SK-N-SH (cell line): ENCODE measurements around the gene GAL3ST3. TPM values are rescaled to one million over a fixed set of nuclear protein-coding genes. Genes with fewer than 3 reads are reported as not detected.

ENCODE experiments used
- CTCF ChIA-PET: fragments of 300-600, 350-600 bp; formaldehyde crosslinking; extraction: SDS; loops from one replicate; lab custom pipeline; 2021; lab: Yijun Ruan, JAX
- POLR2A ChIA-PET: fragments of 350-600 bp; sonication (Branson Sonifier 250); formaldehyde crosslinking; extraction: SDS; loops from one replicate; lab custom pipeline; 2020; ENCODE audit warnings: antibody characterized with exemption, inconsistent platforms; lab: Yijun Ruan, JAX
- DNase-seq: peaks from one replicate; pipeline ENCODE4 v3.0.0; 2012
- H2AFZ ChIP-seq: fragments of 200-600 bp; sonication (generic); 2 replicates; pipeline ENCODE4 v1.8.1; 2016; ENCODE audit warnings: antibody characterized with exemption, mild to moderate bottlenecking, low read depth
- H3F3A ChIP-seq: fragments of 200-600 bp; sonication (generic); replicated peaks from 2 replicates; pipeline ENCODE3; 2016; ENCODE audit warnings: antibody characterized with exemption, mild to moderate bottlenecking; ENCODE audit not compliant: insufficient read depth
- H3K27ac ChIP-seq, 2 experiments: fragments of 200-500 bp in 1 of 2; fragments of 200-600 bp in 1 of 2; sonication (Bioruptor generic) in 1 of 2; sonication (generic), shearing (Covaris generic) in 1 of 2; 2 replicates each; pipeline versions ENCODE4 v1.5.1 to v1.6.1; 2014 to 2016; ENCODE audit warnings: low read depth in 2 of 2, inconsistent platforms in 1 of 2, low read length in 1 of 2, mild to moderate bottlenecking in 1 of 2, mixed read lengths in 1 of 2
- H3K27me3 ChIP-seq: fragments of 200-600 bp; sonication (generic), shearing (Covaris generic); 2 replicates; pipeline ENCODE4 v1.6.1; 2016; ENCODE audit warnings: mixed run types; ENCODE audit not compliant: insufficient read depth
- H3K36me3 ChIP-seq, 2 experiments: fragments of 200-500 bp in 1 of 2; fragments of 200-600 bp in 1 of 2; sonication (Bioruptor generic) in 1 of 2; sonication (generic) in 1 of 2; replicated peaks in 1 of 2; 2 replicates each; pipeline versions ENCODE3 to v1.5.1; 2014 to 2016; ENCODE audit warnings: low read length in 1 of 2, mild to moderate bottlenecking in 1 of 2; ENCODE audit not compliant: insufficient read depth in 2 of 2, control insufficient read depth in 1 of 2
- H3K4me1 ChIP-seq, 2 experiments: fragments of 200-500 bp in 1 of 2; fragments of 200-600 bp in 1 of 2; sonication (Bioruptor generic) in 1 of 2; sonication (generic), shearing (Covaris generic) in 1 of 2; 2 replicates each; pipeline versions ENCODE4 v1.5.1 to v1.6.1; 2014 to 2016; ENCODE audit warnings: low read depth in 1 of 2, low read length in 1 of 2, mixed run types in 1 of 2; ENCODE audit not compliant: insufficient read depth in 2 of 2, control insufficient read depth in 1 of 2
- H3K4me2 ChIP-seq: fragments of 200-600 bp; sonication (generic), shearing (Covaris generic); 2 replicates; pipeline ENCODE4 v1.6.1; 2017; ENCODE audit warnings: mixed run types
- H3K4me3 ChIP-seq, 2 experiments: fragments of 200-500 bp in 1 of 2; fragments of 200-600 bp in 1 of 2; sonication (Bioruptor generic) in 1 of 2; sonication (generic), shearing (Covaris generic) in 1 of 2; 2 replicates each; pipeline versions ENCODE4 v1.5.1 to v1.8.1; 2014 to 2016; ENCODE audit warnings: low read depth in 2 of 2, inconsistent platforms in 1 of 2, low read length in 1 of 2, mild to moderate bottlenecking in 1 of 2, mixed read lengths in 1 of 2, moderate library complexity in 1 of 2
- H3K79me2 ChIP-seq: fragments of 200-600 bp; sonication (generic); 2 replicates; pipeline ENCODE4 v1.8.1; 2017; ENCODE audit warnings: mild to moderate bottlenecking; ENCODE audit not compliant: insufficient read depth
- H3K9ac ChIP-seq: fragments of 200-600 bp; sonication (generic); 2 replicates; pipeline ENCODE4 v1.6.1; 2017; ENCODE audit warnings: mixed run types
- H3K9me2 ChIP-seq: fragments of 200-600 bp; sonication (generic); 2 replicates; pipeline ENCODE4 v1.6.1; 2017; ENCODE audit warnings: mixed run types
- H3K9me3 ChIP-seq: fragments of 200-600 bp; sonication (generic); 2 replicates; pipeline ENCODE4 v1.6.1; 2017; ENCODE audit warnings: mixed run types, mild to moderate bottlenecking, moderate library complexity
- H4K20me1 ChIP-seq: fragments of 200-600 bp; sonication (generic); 2 replicates; pipeline ENCODE4 v1.6.1; 2017; ENCODE audit warnings: mild to moderate bottlenecking, mixed run types; ENCODE audit not compliant: insufficient read depth
- CHD2 ChIP-seq: fragments of 150-350 bp; IDR thresholded peaks from 2 replicates; pipeline ENCODE4 v1.6.1; 2018; ENCODE audit warnings: low read length; ENCODE audit not compliant: partially characterized antibody
- ELF1 ChIP-seq: IDR thresholded peaks from 2 replicates; pipeline ENCODE4 v1.4.0; 2012
- FOSL2 ChIP-seq: IDR thresholded peaks from 2 replicates; pipeline ENCODE4 v1.4.0; 2012; ENCODE audit warnings: low read depth, mild to moderate bottlenecking, moderate library complexity, borderline replicate concordance
- FOXJ3 ChIP-seq: sonication (generic); formaldehyde crosslinking; IDR thresholded peaks from 2 replicates; pipeline ENCODE4 v1.5.1; 2020; ENCODE audit warnings: mild to moderate bottlenecking, missing genetic modification reagents
- FOXM1 ChIP-seq: IDR thresholded peaks from 2 replicates; pipeline ENCODE4 v1.4.0; 2012; ENCODE audit warnings: low read depth, mild to moderate bottlenecking
- JUND ChIP-seq: IDR thresholded peaks from 2 replicates; pipeline ENCODE4 v1.4.0; 2012
- NRF1 ChIP-seq: IDR thresholded peaks from 2 replicates; pipeline ENCODE4 v1.6.1; 2012; ENCODE audit warnings: low read depth, mild to moderate bottlenecking, low read length
- POLR2AphosphoS5 ChIP-seq: IDR thresholded peaks from 2 replicates; pipeline ENCODE4 v1.6.1; 2012; ENCODE audit warnings: low read depth, low read length
- RAD21 ChIP-seq: IDR thresholded peaks from 2 replicates; pipeline ENCODE4 v1.6.1; 2012; ENCODE audit warnings: mild to moderate bottlenecking, low read length
- RCOR1 ChIP-seq: fragments of 150-350 bp; IDR thresholded peaks from 2 replicates; pipeline ENCODE4 v1.6.1; 2017; ENCODE audit warnings: antibody characterized with exemption, low read length
- REST ChIP-seq: IDR thresholded peaks from 2 replicates; pipeline ENCODE4 v1.6.1; 2012; ENCODE audit warnings: mild to moderate bottlenecking, low read depth, low read length, moderate library complexity
- RFX5 ChIP-seq: IDR thresholded peaks from 2 replicates; pipeline ENCODE4 v1.6.1; 2012; ENCODE audit warnings: mild to moderate bottlenecking, improper control_type of control experiment, low read length
- TAF1 ChIP-seq: IDR thresholded peaks from 2 replicates; pipeline ENCODE4 v1.6.1; 2012; ENCODE audit warnings: low read depth, mild to moderate bottlenecking, low read length, moderate library complexity, borderline replicate concordance
- USF2 ChIP-seq: fragments of 150-350 bp; IDR thresholded peaks from 2 replicates; pipeline ENCODE4 v1.6.1; 2017; ENCODE audit warnings: antibody characterized with exemption, low read length, low read depth, borderline replicate concordance
- YY1 ChIP-seq: IDR thresholded peaks from 2 replicates; pipeline ENCODE4 v1.4.0; 2012; ENCODE audit warnings: low read depth, mild to moderate bottlenecking
- WGBS: methylation state at CpG from one replicate; pipeline ENCODE4 v1.1.6; 2017; ENCODE audit warnings: low lambda C conversion rate; 5-methylcytosine and 5-hydroxymethylcytosine counted together
- polyA plus RNA-seq, 3 experiments: library from polyadenylated mRNA; depleted of rRNA; stranded (reverse); fragments of >200 nt; gene quantifications; 2 replicates each; pipeline ENCODE4 v1.2.3, GENCODE V29; 2012
- TF ChIP-seq, protein P1 (sequence below): fragments of 150-350 bp; IDR thresholded peaks from 2 replicates; pipeline ENCODE4 v1.6.1; 2016; ENCODE audit warnings: mild to moderate bottlenecking, low read depth, low read length
- TF ChIP-seq, protein P2 (sequence below): IDR thresholded peaks from 2 replicates; pipeline ENCODE4 v1.4.0; 2012; ENCODE audit warnings: low read depth

Gene GAL3ST3
- polyA plus RNA-seq, 1 of the 3 experiments (the other 2 are of a cell fraction), result 3.2 TPM

GRCh38 chr11:66001942-66002647, 46.9 kb downstream of the GAL3ST3 start, which contains the start of the genes BANF1 and EIF1AD (continued):
- TF ChIP-seq, protein P1, sequence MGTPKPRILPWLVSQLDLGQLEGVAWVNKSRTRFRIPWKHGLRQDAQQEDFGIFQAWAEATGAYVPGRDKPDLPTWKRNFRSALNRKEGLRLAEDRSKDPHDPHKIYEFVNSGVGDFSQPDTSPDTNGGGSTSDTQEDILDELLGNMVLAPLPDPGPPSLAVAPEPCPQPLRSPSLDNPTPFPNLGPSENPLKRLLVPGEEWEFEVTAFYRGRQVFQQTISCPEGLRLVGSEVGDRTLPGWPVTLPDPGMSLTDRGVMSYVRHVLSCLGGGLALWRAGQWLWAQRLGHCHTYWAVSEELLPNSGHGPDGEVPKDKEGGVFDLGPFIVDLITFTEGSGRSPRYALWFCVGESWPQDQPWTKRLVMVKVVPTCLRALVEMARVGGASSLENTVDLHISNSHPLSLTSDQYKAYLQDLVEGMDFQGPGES, result no peak
- TF ChIP-seq YY1 (0 out of 2 replicates have a peak, but pooled peaks have one; percentile 68), REST (peak; percentile 24; the same call in 1 of the 2 replicates), CHD2 (peak; percentile 98), TAF1 (peak; percentile 92)
- TF ChIP-seq, protein P2, sequence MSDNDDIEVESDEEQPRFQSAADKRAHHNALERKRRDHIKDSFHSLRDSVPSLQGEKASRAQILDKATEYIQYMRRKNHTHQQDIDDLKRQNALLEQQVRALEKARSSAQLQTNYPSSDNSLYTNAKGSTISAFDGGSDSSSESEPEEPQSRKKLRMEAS, result peak; percentile 90

DNA sequence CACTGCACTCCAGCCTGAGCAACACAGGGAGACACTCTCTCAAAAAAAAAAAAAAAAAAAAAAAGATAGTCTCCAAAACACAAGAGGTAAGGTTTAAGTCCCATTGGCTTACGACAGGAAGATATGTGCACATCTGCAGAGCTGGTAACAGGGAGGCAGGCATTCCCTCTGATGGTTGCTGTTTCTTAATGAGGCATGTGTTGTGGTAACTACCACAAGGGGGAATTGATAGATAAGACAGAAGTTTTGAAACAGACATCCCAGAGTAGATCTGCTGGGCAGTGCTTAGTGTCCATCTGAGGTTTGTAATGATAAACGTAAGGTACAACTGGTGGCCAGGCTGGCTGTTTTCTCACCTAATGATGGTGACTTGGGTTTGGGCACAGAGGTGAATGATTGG, 51.7 kb downstream of the GAL3ST3 start:
- no peak for DNase-seq
- Histone ChIP-seq H3K4me3 (no peak overlapping the region), H4K20me1 (peaks cover 4% of the 10 kb centered on the region; the same call in 1 of the 2 replicates), H3K9me2 (no peaks in the 10 kb centered on the region), H3K4me1 (peaks cover 4 to 6% of the 10 kb centered on the region in 2 experiments; a peak in 3 of 4 replicates), H2AFZ (no peak overlapping the region), H3K79me2 (peaks cover 49% of the 10 kb centered on the region), H3K9me3 (no peaks in the 10 kb centered on the region), H3K27ac (no peak overlapping the region), H3K27me3 (no peaks in the 10 kb centered on the region)
- POLR2A ChIA-PET, result no interaction called here
- WGBS, result 97% methylated on average over 2 of the region's 2 CpGs
- no peak for TF ChIP-seq USF2
- TF ChIP-seq FOXJ3, result no peak
- no peak for TF ChIP-seq YY1
- TF ChIP-seq, protein P1, result no peak
- TF ChIP-seq RFX5, result no peak
- no peak for TF ChIP-seq RAD21
- TF ChIP-seq ELF1, result no peak
- TF ChIP-seq, protein P2, result no peak
- TF ChIP-seq NRF1, result no peak
- no peak for TF ChIP-seq JUND
- no peak for TF ChIP-seq POLR2AphosphoS5
- TF ChIP-seq FOSL2, result no peak
- TF ChIP-seq FOXM1, result no peak
- no peak for TF ChIP-seq RCOR1
- TF ChIP-seq, all 33 proteins: peak for 0
- peaks cover 30 to 35% of the 10 kb centered on the region in 2 experiments for H3K36me3 ChIP-seq
- peaks cover 23% of the 10 kb centered on the region for H3F3A ChIP-seq
- CTCF ChIA-PET, result interaction anchor here (0.7 to 20.1 kb wide), 3 partner anchors 9 to 110 kb away, joined by 4 to 261 read pairs (median 15); partner anchors contain the start of genes CCDC85B, CTSW and FIBP
- H3K4me2 ChIP-seq, result no peak overlapping the region
- H3K9ac ChIP-seq, result no peak overlapping the region
